RPMI8226 (cell line): ENCODE data around the gene ASMTL.
"Not testable (repeated sequence)": the region's sequence is repeated elsewhere in the genome, so short reads cannot be mapped to it uniquely, and the experiment has no call there.

ENCODE experiments used
- DNase-seq: peaks from one replicate; pipeline ENCODE4 v3.0.0-alpha.2; 2015

ASMTL gene

GRCh38 chrX:1452516-1453394 is at the start of gene ASMTL:
ASMTL (minus strand) TSS chrX:1452909; CDS start chrX:1452840, 69 bp downstream.
- DNase-seq, result peak; percentile 98

GRCh38 chrX:1502241-1502640 is 49.5 kb upstream of the ASMTL start:
- DNase-seq, result peak; percentile 1

GRCh38 chrX:1500701-1501624 is 48.3 kb upstream of the ASMTL start:
- peak; percentile 60 for DNase-seq

GRCh38 chrX:1496076-1496475 is 43.4 kb upstream of the ASMTL start:
- no peak for DNase-seq

- peak; percentile 89 for DNase-seq
Observed at GRCh38 chrX:1493877-1494510, 41.3 kb upstream of the ASMTL start.

- DNase-seq, result peak; percentile 23
Observed at GRCh38 chrX:1493412-1493811, 40.7 kb upstream of the ASMTL start.

GRCh38 chrX:1492421-1493012 is 39.8 kb upstream of the ASMTL start:
- peak; percentile 25 for DNase-seq

- peak; percentile 72 for DNase-seq
Observed at GRCh38 chrX:1491851-1492349, 39.2 kb upstream of the ASMTL start.

- DNase-seq, result not testable (repeated sequence)
Observed at GRCh38 chrX:1491248-1491647, 38.5 kb upstream of the ASMTL start.

GRCh38 chrX:1490723-1491122 is 38.0 kb upstream of the ASMTL start:
- not testable (repeated sequence) for DNase-seq

- not testable (repeated sequence) for DNase-seq
Observed at GRCh38 chrX:1489354-1489753, 36.6 kb upstream of the ASMTL start.

- DNase-seq, result no peak
Observed at GRCh38 chrX:1488745-1489144, 36.0 kb upstream of the ASMTL start.

GRCh38 chrX:1488141-1488540 is 35.4 kb upstream of the ASMTL start:
- no peak for DNase-seq

- no peak for DNase-seq
Observed at GRCh38 chrX:1487401-1487800, 34.7 kb upstream of the ASMTL start.

GRCh38 chrX:1486749-1487361 is 34.1 kb upstream of the ASMTL start:
- DNase-seq, result no peak

GRCh38 chrX:1486177-1486576 is 33.5 kb upstream of the ASMTL start:
- DNase-seq, result no peak

GRCh38 chrX:1485033-1485432 is 32.3 kb upstream of the ASMTL start:
- DNase-seq, result no peak

GRCh38 chrX:1484638-1485019 is 31.9 kb upstream of the ASMTL start:
- no peak for DNase-seq

- no peak for DNase-seq
Observed at GRCh38 chrX:1483843-1484637, 31.3 kb upstream of the ASMTL start.

- not testable (repeated sequence) for DNase-seq
Observed at GRCh38 chrX:1482530-1482928, 29.8 kb upstream of the ASMTL start.
